HS-27A (cell line): Measurements from ENCODE around the gene TEX35.

Experiments
- DNase-seq: peaks from one replicate; pipeline ENCODE4 v3.0.0-alpha.2; 2012; ENCODE audit warnings: low read depth, missing footprints

TEX35 gene

GRCh38 chr1:178512566-178513277 is at the start of gene TEX35:
TSS of gene TEX35 (plus strand) at chr1:178513109. CDS start at chr1:178513189, 80 bp downstream.
- no peak for DNase-seq

GRCh38 chr1:178464141-178464540 is 48.8 kb upstream of the TEX35 start:
- no peak for DNase-seq

- no peak for DNase-seq
Measured at GRCh38 chr1:178464566-178464965, 48.3 kb upstream of the TEX35 start.

- no peak for DNase-seq
Measured at GRCh38 chr1:178465011-178465410, 47.9 kb upstream of the TEX35 start.

GRCh38 chr1:178467837-178468236 is 45.1 kb upstream of the TEX35 start:
- DNase-seq = no peak

- DNase-seq = no peak
Measured at GRCh38 chr1:178470411-178470960, 42.4 kb upstream of the TEX35 start.

GRCh38 chr1:178472531-178472930 is 40.4 kb upstream of the TEX35 start:
- DNase-seq = no peak

- no peak for DNase-seq
Measured at GRCh38 chr1:178477373-178477772, 35.5 kb upstream of the TEX35 start.

- no peak for DNase-seq
Measured at GRCh38 chr1:178477841-178478240, 35.1 kb upstream of the TEX35 start.

GRCh38 chr1:178483251-178483957 is 29.5 kb upstream of the TEX35 start:
- no peak for DNase-seq

GRCh38 chr1:178484698-178485225 is 28.1 kb upstream of the TEX35 start:
- no peak for DNase-seq

- no peak for DNase-seq
Measured at GRCh38 chr1:178485541-178485981, 27.3 kb upstream of the TEX35 start.

- no peak for DNase-seq
Measured at GRCh38 chr1:178486100-178487069, 26.5 kb upstream of the TEX35 start.

GRCh38 chr1:178487070-178487615 is 25.8 kb upstream of the TEX35 start:
- no peak for DNase-seq

- no peak for DNase-seq
Measured at GRCh38 chr1:178488393-178488792, 24.5 kb upstream of the TEX35 start.

GRCh38 chr1:178489399-178489798 is 23.5 kb upstream of the TEX35 start:
- DNase-seq = no peak

GRCh38 chr1:178490136-178490535 is 22.8 kb upstream of the TEX35 start:
- no peak for DNase-seq

GRCh38 chr1:178490967-178491366 is 21.9 kb upstream of the TEX35 start:
- DNase-seq = no peak

GRCh38 chr1:178491721-178492120 is 21.2 kb upstream of the TEX35 start:
- no peak for DNase-seq

GRCh38 chr1:178492341-178492740 is 20.6 kb upstream of the TEX35 start:
- no peak for DNase-seq

- DNase-seq = no peak
Measured at GRCh38 chr1:178493301-178493741, 19.6 kb upstream of the TEX35 start.
